HepG2 (cell line): ENCODE measurements around the gene TDRD9.

ENCODE experiments used
- CTCF ChIP-seq: sonication (generic); formaldehyde crosslinking; IDR thresholded peaks from 2 replicates; pipeline ENCODE4 v1.5.0; 2020; ENCODE audit warnings: mild to moderate bottlenecking, missing genetic modification reagents, moderate library complexity
- EZH2 ChIP-seq: conservative IDR thresholded peaks from 2 replicates; pipeline ENCODE4 v1.6.1; 2012; ENCODE audit warnings: mild to moderate bottlenecking, low read depth, low read length, moderate library complexity
- HNRNPH1 ChIP-seq: fragments of 200-400 bp; formaldehyde crosslinking; optimal IDR thresholded peaks from 2 replicates; pipeline ENCODE3; 2017; ENCODE audit warnings: mild to moderate bottlenecking, low read depth, low read length
- KAT7 ChIP-seq: IDR thresholded peaks from 2 replicates; pipeline ENCODE4 v1.6.1; 2018; ENCODE audit warnings: borderline replicate concordance, missing compliant biosample characterization
- MAFG ChIP-seq: sonication (generic); formaldehyde crosslinking; IDR thresholded peaks from 2 replicates; pipeline ENCODE4 v1.5.1; 2020; ENCODE audit warnings: mild to moderate bottlenecking, missing genetic modification reagents
- PITX1 ChIP-seq: sonication (generic); formaldehyde crosslinking; IDR thresholded peaks from 2 replicates; pipeline ENCODE4 v1.5.1; 2020; ENCODE audit warnings: mild to moderate bottlenecking, missing genetic modification reagents
- ZFP37 ChIP-seq: sonication (generic); formaldehyde crosslinking; IDR thresholded peaks from 2 replicates; pipeline ENCODE4 v1.4.0; 2020; ENCODE audit warnings: missing genetic modification reagents, borderline replicate concordance
- ZNF607 ChIP-seq: sonication (generic); formaldehyde crosslinking; IDR thresholded peaks from 2 replicates; pipeline ENCODE4 v1.5.1; 2020; ENCODE audit warnings: missing genetic modification reagents, mild to moderate bottlenecking, borderline replicate concordance

- TF ChIP-seq ZFP37 (CRISPR knock-in tag) (no peak), MAFG (CRISPR knock-in tag) (no peak), EZH2 (no peak), PITX1 (CRISPR knock-in tag) (no peak), ZNF607 (CRISPR knock-in tag) (no peak), KAT7 (CRISPR knock-in tag) (no peak), CTCF (CRISPR knock-in tag) (no peak), HNRNPH1 (no peak)
These were observed 138.0 kb downstream of the TDRD9 start for GRCh38 chr14:104066279-104066678.
